Hepatocyte (in vitro differentiated cells): ENCODE results near the gene MEGF11.

ENCODE experiments used
- CTCF ChIP-seq: fragments of 200-600 bp; sonication (generic); IDR thresholded peaks from 2 replicates; pipeline ENCODE4 v1.5.1; 2016; ENCODE audit warnings: antibody characterized with exemption, mild to moderate bottlenecking; ENCODE audit not compliant: poor library complexity
- EZH2 ChIP-seq: fragments of 200-600 bp; sonication (generic); IDR thresholded peaks from 2 replicates; pipeline ENCODE4 v1.6.1; 2016; ENCODE audit warnings: antibody characterized with exemption, mild to moderate bottlenecking, borderline replicate concordance

- TF ChIP-seq CTCF (no peak), EZH2 (no peak)
Observed at GRCh38 chr15:66071160-66071920, 182.2 kb downstream of the MEGF11 start.
